B cell (primary cell): ENCODE results near the gene TIMP2.

Source experiments
- CTCF ChIP-seq: fragments of 200-600 bp; IDR thresholded peaks from one replicate; pipeline ENCODE4 v1.8.0; 2022; ENCODE audit warnings: antibody characterized with exemption, mild to moderate bottlenecking
- EZH2 ChIP-seq: IDR thresholded peaks from 2 replicates; pipeline ENCODE4 v1.6.1; 2012; ENCODE audit warnings: borderline replicate concordance, low read depth, mild to moderate bottlenecking, moderate library complexity, low read length; ENCODE audit not compliant: insufficient read depth, poor library complexity, severe bottlenecking

- TF ChIP-seq CTCF = no peak
- no peak for TF ChIP-seq EZH2
Measured at GRCh38 chr17:78853926-78854394, 71.2 kb downstream of the TIMP2 start.
